ENCODE results near the gene SHC3.
A peak's percentile ranks its signal among the peaks of the same experiment; 100 is the strongest.

The SHC3 gene

DNA sequence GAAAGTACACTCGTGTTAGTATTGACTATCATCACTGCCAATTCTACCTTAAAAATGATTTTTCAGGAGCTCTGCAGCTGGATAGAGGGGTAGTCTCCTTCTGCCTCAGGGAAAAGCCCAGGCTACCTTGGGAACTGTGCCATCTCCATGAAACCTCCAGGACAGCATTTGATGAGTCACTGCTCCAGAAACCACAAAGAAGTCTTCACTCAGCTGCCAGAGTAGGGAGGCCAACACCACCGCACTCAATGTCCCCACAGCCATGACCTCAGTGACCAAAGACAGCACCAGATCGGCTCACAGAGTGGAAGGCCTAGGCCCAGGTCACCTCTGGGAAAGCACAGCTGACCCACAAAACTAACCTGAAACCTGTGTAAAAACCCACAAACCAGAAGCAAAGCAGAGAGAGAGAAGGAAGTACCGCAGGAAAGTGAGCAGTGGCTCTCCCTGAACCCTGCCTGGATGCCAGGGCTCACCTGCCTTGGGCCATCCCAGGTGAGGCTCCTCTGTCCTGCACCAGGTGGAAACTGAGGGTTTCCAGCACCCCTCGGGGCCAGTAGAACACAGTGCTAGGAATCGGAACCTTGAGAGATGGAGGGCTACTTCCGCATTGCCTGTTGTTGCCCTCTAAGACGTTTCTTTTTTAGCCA lies 157.3 kb downstream of the SHC3 start:
- ATAC-seq = no peak

DNA sequence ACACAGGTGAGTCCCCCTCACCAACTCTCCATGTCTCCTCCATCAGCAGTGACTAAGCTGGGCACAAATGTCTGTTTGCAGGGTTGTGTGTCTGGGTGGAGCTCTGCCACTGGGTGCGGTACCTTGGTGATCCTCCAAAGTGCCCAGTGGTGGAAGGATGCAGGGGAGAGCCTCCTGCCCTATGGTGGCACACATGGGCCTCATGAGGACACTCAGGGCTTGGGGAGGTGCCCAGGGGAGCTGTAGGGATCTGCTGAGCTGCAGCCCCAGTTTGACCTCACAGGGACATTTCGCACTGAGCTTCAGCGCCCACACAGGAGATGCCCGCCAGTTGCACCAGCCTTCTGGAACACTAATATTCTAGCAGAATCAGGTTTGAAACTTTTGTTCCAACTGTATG lies 157.9 kb downstream of the SHC3 start:
- no peak for ATAC-seq

DNA sequence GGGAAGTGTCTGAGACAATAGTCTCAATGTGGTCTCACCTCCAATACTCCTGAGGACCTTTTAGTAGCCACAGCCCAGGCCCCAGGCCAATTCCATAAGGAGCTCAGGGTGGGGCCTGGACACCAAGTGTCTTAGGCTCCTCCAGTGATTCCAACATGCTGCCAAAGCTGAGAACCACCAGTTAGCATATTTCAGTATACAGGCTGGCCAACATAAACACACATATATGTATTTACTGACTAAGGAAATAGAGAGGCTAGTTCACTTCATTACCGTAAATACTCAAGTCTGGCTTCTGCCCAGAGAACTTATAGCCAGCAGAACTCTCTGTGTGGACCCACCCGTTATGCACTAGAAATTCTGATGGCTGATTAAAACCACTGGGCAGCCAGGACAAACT lies 163.3 kb downstream of the SHC3 start:
- no peak for ATAC-seq

DNA sequence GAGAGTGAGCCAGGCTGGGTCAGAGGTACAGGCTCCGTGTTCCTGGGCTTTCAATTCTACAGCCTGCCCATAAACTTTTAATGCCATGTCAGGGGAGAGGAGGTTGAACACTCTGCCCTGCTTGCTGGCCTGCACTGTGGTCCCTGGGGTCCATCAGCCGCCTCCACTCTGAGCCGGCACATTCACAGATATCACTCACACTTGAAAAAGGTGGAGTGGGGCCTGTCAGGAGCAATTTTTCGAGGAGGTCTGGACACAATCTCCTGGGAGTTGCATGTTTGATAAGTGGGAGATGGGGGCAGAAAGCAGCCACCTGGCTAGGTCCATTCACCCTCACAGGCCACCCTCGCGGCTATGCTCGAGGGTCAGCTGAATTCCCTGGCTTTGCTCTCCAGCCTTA lies 164.5 kb downstream of the SHC3 start:
- no peak for ATAC-seq

DNA sequence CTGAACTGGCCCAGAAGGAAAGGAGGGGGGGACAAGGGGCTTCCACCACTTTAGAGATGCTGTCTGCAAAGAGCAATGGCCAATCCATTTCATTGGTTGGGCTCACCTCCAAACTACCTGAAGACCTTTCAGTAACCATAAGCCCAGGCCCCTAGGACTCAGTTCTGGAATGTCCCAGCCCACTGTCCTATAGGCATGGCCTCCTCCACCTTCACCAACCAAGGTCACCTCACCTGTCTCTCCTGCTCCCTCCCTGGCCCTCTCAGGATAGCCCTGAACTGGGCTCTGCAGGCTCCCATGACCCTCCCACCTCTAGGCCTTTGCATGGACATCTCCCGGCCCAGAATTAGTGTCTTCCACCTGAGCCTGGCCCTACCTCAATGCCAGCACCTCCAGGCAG lies 165.0 kb downstream of the SHC3 start:
- no peak for ATAC-seq

DNA sequence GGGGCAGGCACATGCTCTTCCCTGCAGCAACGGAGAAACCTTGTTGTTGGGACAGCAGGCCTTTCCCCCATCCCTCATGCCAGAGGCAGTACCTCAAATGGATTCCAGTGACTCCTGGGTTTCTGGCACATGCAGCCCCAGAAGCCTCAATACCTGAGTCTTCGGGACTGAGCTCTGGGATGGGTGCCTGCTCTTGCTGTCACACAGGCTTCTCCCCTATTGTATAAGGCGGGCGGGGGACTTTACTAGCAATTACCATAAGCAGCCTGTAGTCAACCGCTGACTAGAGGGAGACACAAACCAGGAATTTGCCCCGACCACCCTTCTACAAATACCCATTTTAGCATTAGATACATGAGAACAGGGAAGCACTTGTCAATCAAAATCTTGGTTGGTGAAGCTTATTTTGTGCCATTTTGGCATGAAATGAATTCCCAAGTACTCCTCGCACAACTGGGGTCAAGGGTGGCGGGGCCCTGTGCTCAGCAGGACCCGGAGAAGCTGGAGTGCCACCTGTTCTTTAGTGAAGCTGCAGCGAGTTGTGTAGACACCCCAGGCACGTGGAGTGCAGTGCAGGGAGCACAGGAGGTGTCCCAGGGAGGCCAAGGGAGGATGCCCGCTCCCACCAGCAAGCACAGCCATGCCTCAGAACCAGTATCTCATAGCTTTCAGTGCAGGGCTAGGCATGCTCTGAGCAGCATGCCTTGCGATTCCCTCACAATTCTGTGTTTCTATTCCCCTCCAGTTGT lies 166.2 kb downstream of the SHC3 start:
- ATAC-seq = no peak

DNA sequence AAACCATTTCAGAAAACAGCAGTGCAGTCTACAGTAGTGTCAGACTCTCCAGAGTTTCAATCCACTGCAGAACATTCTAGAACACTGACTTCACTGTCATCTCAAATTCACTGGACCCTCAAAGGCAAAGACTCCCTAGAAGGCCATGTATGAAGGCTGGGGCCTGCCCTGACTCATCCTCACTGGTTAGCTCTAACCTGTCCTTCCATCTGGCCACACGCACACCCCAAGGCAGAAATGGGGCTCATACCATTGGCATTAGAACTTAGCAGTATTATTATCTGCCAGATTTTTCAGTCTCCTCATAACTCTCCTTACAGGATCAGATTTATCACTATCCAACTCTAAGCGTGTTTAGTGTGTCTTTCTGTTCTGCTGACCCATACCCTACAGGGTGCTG lies 166.9 kb downstream of the SHC3 start:
- no peak for ATAC-seq

DNA sequence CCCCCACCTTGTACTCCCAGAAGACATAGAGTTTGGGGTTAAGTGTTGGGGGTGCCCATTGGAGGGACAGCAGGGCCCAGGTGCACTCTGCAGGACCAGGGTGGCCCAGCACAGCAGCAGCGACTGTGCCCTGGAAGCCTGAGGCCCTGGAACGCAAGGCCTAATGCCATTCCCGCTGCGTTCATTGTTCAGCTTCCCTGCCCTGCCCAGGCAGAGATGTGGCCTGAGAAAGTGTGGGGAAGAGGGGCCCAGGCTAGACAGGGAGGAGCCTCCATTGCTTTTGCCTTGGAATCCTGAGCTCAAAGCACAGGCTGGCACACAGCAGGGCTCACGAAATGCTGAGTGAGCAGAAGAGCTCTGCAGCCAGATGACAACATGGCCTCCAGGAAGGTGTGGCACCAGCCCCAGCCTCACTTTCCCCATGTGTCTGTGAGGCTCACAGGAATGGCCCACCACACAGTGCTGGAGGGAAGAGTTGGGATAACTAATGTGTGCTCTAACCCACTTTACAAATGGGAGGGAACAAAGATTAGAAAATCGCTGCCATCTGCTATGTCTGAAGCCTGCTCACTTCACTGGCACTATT lies 168.0 kb downstream of the SHC3 start:
- no peak for ATAC-seq

DNA sequence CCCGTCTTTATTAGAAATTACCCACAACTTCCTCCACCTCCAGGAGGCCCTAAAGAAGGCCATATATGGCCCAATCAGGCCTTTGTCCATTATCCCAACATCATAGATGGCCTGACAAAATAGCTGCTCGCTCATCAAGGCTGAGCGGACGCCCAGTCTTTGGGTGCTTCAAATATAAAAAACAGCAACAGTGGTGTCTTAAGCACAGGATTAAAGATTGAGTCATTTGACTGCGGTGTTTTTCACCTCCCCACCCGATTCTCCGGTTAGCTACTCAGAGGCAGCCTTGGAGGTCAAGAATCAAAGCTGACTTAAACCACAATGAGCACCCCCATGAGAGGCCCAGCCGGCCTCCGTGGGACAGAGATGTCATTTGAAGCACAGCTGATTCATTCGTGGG lies 168.6 kb downstream of the SHC3 start:
- ATAC-seq = no peak

DNA sequence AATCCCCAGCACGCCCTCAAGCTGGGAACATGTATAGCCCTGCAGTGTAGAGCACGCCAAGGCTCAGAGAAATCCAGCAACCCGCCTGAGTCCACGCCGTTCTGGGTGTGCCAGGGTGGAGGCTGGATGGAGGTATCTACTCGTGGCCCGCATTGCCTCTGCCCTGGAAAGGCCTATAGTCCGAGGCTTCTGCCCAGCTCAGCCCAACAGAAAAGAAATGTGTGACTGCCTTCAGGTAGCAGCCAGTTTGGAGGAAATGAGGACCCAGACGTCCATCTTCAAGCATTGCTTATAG lies 169.1 kb downstream of the SHC3 start:
- ATAC-seq = no peak

DNA sequence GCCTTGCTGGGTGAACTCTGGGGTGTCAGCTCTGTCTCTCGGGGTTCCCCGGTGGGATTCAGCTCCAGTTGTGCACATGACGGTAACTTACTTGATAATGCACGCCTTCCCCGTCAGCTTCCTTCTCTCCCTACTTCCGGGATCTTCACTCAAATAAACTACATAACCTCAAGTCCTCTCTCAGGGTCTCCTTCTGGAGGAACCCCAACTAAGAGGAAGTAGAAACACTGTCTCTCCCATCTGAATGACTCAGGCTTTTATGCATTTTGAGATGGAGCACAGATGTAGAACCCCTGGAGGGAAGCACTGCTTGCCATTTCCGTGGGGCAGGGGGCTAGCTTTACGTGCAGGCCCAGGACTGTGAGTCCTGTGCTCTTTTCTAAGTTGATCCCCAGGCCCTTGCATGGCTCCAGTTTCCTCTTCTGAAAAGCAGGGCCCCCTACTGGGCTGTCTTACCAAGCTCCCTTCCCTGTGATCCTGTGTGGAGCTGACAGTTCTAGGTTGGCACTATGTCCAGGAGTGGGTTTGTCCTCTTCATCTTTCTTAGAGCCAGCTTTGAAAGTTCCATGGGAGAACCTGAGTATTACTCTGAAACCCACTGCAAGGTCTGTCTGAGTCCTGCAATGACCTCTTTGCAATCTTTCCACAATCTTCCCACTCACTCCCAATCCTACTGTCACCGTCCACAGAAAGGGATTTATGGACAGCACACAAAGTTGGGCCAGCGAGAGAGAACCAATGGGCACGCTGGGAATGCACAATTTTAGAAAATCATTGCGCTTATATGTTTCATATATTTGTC lies 169.7 kb downstream of the SHC3 start:
- no peak for ATAC-seq

DNA sequence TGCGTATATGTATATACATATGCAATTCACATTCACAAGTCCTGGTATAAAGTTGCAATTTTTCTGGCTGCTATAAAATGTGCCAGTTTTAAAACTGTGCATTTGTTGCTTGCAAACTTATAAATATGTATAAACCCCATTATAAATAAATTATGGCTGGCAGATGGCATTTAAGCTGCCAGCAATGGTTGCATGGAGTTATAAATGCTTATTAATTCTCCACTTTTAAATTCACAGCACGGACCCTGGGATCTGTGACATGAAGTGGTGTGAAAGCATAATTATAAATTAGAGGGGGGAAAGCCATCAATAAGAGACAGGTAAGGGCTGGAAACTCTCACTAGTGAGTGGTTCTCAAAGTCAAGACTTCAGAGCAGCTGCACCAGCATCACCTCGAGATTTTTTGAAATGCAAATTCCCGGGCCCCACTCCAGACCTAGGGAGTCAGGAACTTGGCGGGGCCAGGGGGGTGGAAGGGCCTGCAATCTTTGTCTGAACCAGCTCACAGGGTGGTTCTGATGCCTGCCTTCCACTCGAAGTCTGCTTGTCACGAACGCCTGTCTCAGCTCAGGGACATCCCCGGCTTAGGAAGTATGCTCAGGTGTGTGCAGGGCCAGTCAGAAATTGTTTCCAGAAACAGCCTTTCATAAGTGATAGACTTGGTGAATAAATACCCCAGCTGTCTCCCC lies 170.4 kb downstream of the SHC3 start:
- no peak for ATAC-seq

DNA sequence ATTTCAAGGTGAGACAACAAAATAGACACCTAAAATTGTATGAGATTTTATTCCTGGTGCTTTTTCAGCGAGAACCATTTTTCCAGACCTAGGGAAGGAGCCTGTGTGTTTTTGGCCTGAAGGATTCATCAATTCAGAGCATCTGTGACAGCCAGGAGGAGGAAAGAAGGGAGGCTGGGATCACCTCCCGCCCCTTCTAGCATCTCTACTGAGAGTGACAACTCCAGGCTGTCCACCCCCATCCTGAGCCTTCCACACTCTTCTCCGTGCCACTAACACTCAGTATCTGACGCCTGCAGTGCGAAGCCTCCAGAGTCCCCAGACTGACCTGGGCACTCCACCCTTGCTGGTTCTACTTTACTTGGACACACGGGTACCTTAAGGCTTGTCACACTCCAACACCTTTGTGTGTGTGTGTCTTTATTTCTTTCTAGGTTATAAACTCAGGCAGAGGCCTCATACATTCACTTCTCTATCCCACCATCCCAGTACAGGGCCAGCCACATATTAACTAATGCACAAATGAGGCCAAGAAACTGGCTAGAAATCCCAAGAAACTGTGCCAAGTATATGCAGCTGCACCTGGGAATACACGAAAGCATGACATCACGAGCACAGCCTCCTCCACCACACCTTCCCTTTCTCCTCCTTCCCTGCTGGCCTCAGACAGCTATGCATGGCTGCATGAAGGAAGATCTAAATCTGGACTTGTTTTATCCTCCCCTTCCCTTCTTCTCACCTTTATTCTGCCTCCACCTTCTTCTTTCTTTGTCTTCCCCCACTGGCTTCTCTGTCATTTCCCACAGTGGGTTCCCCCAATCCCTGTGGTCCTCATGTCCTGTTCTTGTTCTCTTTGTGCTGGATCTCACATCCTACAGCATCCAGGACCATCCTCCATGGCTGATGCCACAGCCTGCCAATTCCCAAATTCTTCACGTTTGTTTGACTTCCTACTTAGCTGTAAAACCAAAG lies 171.3 kb downstream of the SHC3 start:
- ATAC-seq = no peak

DNA sequence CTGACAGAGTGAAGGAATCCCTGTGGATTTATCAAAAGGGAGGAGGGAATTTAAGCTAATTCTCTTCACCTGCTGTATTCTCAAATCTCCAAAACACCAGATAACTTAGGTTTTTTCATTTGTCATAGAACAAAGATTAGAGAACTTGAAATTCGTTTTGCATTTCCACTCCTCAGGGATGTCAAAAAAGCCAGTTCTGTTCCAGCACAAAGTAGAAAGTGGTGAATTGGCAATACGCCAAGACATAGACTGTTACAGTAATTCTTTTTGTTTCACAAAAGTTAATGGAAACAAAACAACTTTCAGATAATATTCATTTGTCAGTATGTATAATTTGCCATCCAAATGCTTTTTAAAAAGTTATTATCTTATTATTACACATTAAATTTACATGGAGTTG lies 172.4 kb downstream of the SHC3 start:
- ATAC-seq = no peak

DNA sequence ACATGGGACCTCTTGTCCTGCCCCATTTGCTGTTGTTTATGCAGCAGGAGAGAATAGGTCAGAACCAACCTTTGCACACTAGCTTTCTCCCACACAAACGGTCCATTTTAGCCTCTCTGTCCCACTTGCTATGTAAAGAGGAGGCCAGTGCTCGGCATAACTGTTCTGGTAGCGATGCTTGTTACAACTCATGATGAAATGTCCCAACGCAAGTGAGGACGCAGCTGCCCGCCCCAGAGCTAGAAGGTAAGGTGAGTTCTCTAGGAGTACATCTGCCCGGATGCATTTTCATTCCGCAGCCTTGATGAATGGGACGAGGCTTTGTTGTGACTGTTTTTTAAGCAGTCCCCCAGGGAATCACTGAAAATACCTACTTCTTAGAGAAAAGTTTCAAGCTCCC lies 173.3 kb downstream of the SHC3 start:
- no peak for ATAC-seq

DNA sequence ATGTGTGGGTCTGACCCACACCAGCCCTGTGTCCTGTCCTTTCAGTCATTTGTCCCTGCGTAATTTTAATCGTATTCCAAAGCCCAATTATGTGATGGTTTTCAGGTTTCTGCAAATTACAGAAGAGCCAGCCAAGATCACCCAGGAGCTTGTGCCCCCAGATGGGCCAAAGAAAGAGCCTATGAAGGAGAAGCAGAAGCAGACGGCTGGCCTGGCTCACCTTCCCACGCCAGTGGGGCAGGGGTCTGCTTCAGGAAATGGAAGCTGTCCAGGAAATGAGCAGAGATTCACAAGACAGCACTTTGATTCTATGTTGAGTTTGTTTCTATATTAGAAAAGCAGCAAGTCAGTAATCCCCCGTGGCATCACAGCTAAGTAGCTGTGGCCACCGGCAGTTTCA lies 175.6 kb downstream of the SHC3 start:
- no peak for ATAC-seq

DNA sequence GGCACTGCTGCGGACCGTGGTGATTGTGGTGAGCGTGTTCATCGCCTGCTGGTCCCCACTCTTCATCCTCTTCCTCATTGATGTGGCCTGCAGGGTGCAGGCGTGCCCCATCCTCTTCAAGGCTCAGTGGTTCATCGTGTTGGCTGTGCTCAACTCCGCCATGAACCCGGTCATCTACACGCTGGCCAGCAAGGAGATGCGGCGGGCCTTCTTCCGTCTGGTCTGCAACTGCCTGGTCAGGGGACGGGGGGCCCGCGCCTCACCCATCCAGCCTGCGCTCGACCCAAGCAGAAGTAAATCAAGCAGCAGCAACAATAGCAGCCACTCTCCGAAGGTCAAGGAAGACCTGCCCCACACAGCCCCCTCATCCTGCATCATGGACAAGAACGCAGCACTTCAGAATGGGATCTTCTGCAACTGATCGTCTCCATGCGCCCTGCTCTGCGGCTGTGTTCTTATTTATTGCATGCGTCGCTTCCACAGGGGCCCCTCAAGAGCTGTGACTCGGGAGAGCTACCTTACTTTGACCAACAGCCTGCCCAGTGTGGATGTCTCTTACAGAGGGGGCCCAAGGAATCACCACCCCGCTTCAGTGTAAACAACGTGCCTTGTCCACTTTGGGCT lies 176.6 kb downstream of the SHC3 start:
- no peak for ATAC-seq

DNA sequence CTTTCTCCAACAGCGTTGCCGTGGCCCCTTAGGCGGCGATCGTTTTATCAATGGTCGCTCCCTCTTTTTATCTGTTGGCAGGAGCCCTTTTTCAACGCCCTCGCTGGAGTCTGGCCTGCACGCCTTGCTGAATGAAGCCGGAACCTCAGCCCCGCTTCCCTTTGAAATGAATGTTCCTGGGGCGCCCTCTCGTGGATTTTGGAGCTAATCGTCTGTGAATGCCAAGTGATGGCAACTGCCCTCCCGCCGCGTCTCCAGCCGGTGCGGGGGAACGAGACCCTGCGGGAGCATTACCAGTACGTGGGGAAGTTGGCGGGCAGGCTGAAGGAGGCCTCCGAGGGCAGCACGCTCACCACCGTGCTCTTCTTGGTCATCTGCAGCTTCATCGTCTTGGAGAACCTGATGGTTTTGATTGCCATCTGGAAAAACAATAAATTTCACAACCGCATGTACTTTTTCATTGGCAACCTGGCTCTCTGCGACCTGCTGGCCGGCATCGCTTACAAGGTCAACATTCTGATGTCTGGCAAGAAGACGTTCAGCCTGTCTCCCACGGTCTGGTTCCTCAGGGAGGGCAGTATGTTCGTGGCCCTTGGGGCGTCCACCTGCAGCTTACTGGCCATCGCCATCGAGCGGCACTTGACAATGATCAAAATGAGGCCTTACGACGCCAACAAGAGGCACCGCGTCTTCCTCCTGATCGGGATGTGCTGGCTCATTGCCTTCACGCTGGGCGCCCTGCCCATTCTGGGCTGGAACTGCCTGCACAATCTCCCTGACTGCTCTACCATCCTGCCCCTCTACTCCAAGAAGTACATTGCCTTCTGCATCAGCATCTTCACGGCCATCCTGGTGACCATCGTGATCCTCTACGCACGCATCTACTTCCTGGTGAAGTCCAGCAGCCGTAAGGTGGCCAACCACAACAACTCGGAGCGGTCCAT lies 177.4 kb downstream of the SHC3 start:
- peak in 1 of 2 donors; percentile 53 for ATAC-seq

DNA sequence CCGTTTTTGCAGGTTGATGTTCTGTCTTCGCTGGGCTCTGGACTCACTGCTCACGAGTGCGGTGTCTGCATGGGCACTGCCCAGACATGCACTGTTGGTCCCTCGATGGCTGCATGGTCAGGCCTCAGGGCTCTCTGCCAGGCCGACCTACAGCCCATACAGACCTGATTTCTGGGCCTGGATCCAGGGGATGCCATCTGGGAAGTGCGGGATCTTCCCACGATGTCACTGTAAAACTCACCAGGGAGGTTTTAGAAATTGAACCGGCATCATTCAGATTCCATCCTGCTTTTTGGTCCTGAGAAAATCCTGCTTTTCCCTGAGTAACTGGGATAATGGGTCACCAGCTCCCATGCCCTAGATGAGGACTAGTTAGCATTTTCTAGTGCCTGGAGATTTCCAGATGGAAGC lies 178.2 kb downstream of the SHC3 start:
- no peak for ATAC-seq

DNA sequence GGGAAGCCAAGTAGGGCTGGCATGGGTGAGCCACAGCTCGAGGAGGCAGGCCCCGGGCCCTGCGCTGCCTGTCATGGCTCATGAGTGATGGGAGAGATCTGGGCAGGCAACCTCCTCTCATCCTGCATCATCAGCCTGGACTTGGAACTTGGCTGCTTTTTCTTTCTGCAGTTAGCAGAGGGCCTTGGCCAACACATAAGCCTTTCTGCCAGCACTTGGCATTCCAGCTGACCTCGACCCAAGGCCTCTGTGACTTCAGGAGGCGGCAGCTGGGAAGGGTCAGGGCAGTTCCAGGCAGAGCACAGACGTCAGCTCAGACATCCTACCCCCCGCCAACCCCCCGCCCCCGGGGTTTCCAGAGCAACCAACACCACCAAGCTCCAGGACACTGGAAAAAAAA lies 179.7 kb downstream of the SHC3 start:
- no peak for ATAC-seq

Data from activated CD4-positive, CD25-positive, alpha-beta regulatory T cell treated with anti-CD3 and anti-CD28 coated beads, Interleukin-2, amount 50 U/mL, for 24 hours (primary cell).